ENCODE measurements around the gene LPP. TPM values are rescaled to one million over a fixed set of nuclear protein-coding genes. Genes with fewer than 3 reads are reported as not detected.

The LPP gene
- total and polyA plus RNA-seq, 2 of the 13 experiments (the other 11 are each of a cell fraction or from before 2014, with no cell fraction given): 19.2 to 29.9 TPM

DNA sequence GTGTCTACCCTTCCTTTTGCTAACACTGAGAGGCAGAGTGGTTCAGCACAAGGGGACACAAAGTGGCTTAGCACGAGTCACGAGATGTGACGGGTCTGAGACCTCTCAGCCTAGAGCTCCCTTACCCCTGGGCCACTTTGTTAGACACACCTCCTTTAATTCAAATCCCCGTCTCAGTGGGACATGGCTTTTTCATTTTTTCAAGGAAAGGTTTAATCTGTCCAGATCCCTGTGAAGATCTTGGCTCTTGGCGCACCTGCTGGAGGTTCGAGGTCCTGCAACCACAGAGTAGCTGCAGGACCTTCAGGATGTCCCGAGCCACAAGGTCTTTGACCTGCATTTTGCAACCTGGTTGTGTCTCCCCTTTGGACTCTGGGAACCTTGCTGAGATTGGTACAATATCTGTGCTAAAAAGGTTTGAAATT, 52.0 kb downstream of the LPP start (continued):
- TF ChIP-seq CREM (IDR thresholded peaks at IDR 0.05) (peak; percentile 16; the same call in 1 of the 2 replicates), CREM (CRISPR knock-in tag; IDR thresholded peaks at IDR 0.05) (no peak)

DNA sequence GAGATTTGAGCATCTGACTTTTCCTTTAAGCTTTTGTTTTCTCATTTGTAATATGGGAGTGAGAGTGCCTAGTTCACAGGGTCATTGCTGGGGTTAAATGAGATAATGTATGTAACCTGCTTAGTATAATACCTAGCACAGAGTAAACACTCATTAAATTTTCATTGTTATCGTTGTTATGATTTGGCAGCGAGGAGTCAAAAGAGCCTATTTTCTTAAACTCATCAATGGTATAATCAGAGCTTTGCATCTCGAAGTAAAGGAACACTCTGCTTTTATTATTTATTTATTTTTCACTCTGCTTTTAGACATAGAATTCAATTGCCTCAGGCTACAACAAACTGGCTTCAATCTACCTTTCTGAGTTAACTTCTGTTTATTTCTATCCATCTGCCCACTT, 52.8 kb downstream of the LPP start:
- no peak overlapping the region for H3K4me3 ChIP-seq (replicated peaks in 1 of 3; ENCODE audit: insufficient read depth in 1 of 3, low read depth in 2 of 3, low read length in 3 of 3)
- DNase-seq (ENCODE audit: low spot score) (no peak), FAIRE-seq (no peak), ATAC-seq (no peak)
- H3K9me3 ChIP-seq (ENCODE audit: low read length): no peaks in the 10 kb centered on the region
- ChIA-PET CTCF (ENCODE audit: low intra/inter-chr PET ratio, low total read pairs) (no interaction called here), POLR2A (interaction anchor here (0.6 to 1.5 kb wide), 7 partner anchors 54 to 468 kb away, joined by 3 to 6 read pairs (median 3); partner anchors contain the start of gene BCL6)
- peaks cover 3 to 14% of the 10 kb centered on the region in 2 experiments; a peak in 2 of 5 replicates for H3K36me3 ChIP-seq (replicated peaks in 1 of 2; ENCODE audit: control insufficient read depth in 1 of 2, insufficient read depth in 2 of 2, low read length in 2 of 2)
- BruUV-seq (replicated peaks): no TSS peak
- TF ChIP-seq GABPB1 (CRISPR knock-in tag; IDR thresholded peaks at IDR 0.05) (no peak), RBM39 (IDR thresholded peaks at IDR 0.05; ENCODE audit: low read depth, low read length, poor library complexity, severe bottlenecking) (no peak), SALL1 (CRISPR knock-in tag; IDR thresholded peaks at IDR 0.05) (no peak), MAF1 (CRISPR knock-in tag; IDR thresholded peaks at IDR 0.05; ENCODE audit: borderline replicate concordance) (no peak), TEAD3 (CRISPR knock-in tag; optimal IDR thresholded peaks at IDR 0.05; ENCODE audit: borderline replicate concordance) (no peak), ZNF484 (CRISPR knock-in tag; IDR thresholded peaks at IDR 0.05; ENCODE audit: borderline replicate concordance, low read depth) (no peak), MIER2 (CRISPR knock-in tag; IDR thresholded peaks at IDR 0.05) (no peak)
- TF ChIP-seq, protein P1, sequence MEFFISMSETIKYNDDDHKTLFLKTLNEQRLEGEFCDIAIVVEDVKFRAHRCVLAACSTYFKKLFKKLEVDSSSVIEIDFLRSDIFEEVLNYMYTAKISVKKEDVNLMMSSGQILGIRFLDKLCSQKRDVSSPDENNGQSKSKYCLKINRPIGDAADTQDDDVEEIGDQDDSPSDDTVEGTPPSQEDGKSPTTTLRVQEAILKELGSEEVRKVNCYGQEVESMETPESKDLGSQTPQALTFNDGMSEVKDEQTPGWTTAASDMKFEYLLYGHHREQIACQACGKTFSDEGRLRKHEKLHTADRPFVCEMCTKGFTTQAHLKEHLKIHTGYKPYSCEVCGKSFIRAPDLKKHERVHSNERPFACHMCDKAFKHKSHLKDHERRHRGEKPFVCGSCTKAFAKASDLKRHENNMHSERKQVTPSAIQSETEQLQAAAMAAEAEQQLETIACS (CRISPR knock-in tag; IDR thresholded peaks at IDR 0.05): no peak
- H2AFZ ChIP-seq (ENCODE audit: low read length): no peak overlapping the region
- H3K4me1 ChIP-seq (ENCODE audit: insufficient read depth, low read length): peaks cover 38% of the 10 kb centered on the region
- no peaks in the 10 kb centered on the region for H3K27me3 ChIP-seq (ENCODE audit: control insufficient read depth in 1 of 2, insufficient read depth in 2 of 2, low read length in 2 of 2)
- peak overlapping the region; percentile 50 for H3K27ac ChIP-seq (ENCODE audit: extremely low read length, insufficient read depth, low read length)
- H3K9ac ChIP-seq (ENCODE audit: insufficient read depth, low read depth, low read length): no peak overlapping the region
- H3K4me2 ChIP-seq (ENCODE audit: low read depth, low read length): no peak overlapping the region
- H3K79me2 ChIP-seq (ENCODE audit: insufficient read depth, low read length): peaks cover 72% of the 10 kb centered on the region
- H4K20me1 ChIP-seq (ENCODE audit: insufficient read depth, low read length): peaks cover 6% of the 10 kb centered on the region; the same call in 1 of the 2 replicates
- 95% methylated on average over 3 of the region's 3 CpGs for WGBS (ENCODE audit: low lambda C conversion rate)
- in situ Hi-C loops (cut with HindIII; ENCODE audit: extremely low pct_ligation_motif_present, low pct_unique_long_range_greater_than_20kb): loop anchor here (25.0 kb wide), 1 partner anchor 756 kb away; no protein-coding TSS in a partner anchor
- intact Hi-C loops (cut with micrococcal nuclease; ENCODE audit: unreplicated experiment): loop anchor here (2.0 to 5.0 kb wide), 2 partner anchors 49 to 170 kb away; no protein-coding TSS in a partner anchor
